NB4 (cell line): ENCODE measurements around the gene AOC3.
"Not testable (repeated sequence)": the region's sequence is repeated elsewhere in the genome, so short reads cannot be mapped to it uniquely, and the experiment has no call there.

ENCODE experiments used
- DNase-seq: peaks from one replicate; pipeline ENCODE4 v3.0.0; 2010; ENCODE audit warnings: low read depth
- H3K4me3 ChIP-seq: one replicate; pipeline ENCODE4 v1.5.1; 2011; ENCODE audit warnings: mild to moderate bottlenecking, low read depth, low read length, moderate library complexity
- CTCF ChIP-seq: IDR thresholded peaks from one replicate; pipeline ENCODE4 v1.5.1; 2012; ENCODE audit warnings: low read depth, low read length
- MAX ChIP-seq: IDR thresholded peaks from 2 replicates; pipeline ENCODE4 v1.6.1; 2011; ENCODE audit warnings: low read depth, low read length
- MYC ChIP-seq: IDR thresholded peaks from 2 replicates; pipeline ENCODE4 v1.6.1; 2011; ENCODE audit warnings: low read depth, low read length
- POLR2A ChIP-seq: IDR thresholded peaks from 2 replicates; pipeline ENCODE4 v1.6.1; 2011; ENCODE audit warnings: mild to moderate bottlenecking; ENCODE audit not compliant: insufficient read length; ENCODE audit errors: extremely low read depth

The AOC3 gene

GRCh38 chr17:42872251-42872965 is 21.4 kb downstream of the AOC3 start:
- H3K4me3 ChIP-seq: no peak overlapping the region
- TF ChIP-seq POLR2A: no peak
- no peak for TF ChIP-seq MAX
- no peak for TF ChIP-seq MYC
- no peak for TF ChIP-seq CTCF
- DNase-seq: no peak

- TF ChIP-seq CTCF (no peak), MAX (no peak), POLR2A (no peak), MYC (no peak)
- no peak overlapping the region for H3K4me3 ChIP-seq
- DNase-seq: no peak
Observed at GRCh38 chr17:42873315-42873714, 22.3 kb downstream of the AOC3 start.

GRCh38 chr17:42873932-42874695 is 23.1 kb downstream of the AOC3 start:
- not testable (repeated sequence) for DNase-seq, H3K4me3 ChIP-seq

- no peak for DNase-seq
- TF ChIP-seq MAX (no peak), MYC (no peak), CTCF (no peak), POLR2A (no peak)
- H3K4me3 ChIP-seq: no peak overlapping the region
Observed at GRCh38 chr17:42877037-42877436, 26.0 kb downstream of the AOC3 start.

GRCh38 chr17:42878123-42878880 is 27.3 kb downstream of the AOC3 start:
- no peak overlapping the region for H3K4me3 ChIP-seq
- TF ChIP-seq CTCF (no peak), MYC (no peak), POLR2A (no peak), MAX (no peak)
- DNase-seq: no peak

- DNase-seq: no peak
- TF ChIP-seq MAX (no peak), POLR2A (no peak), CTCF (no peak), MYC (no peak)
- no peak overlapping the region for H3K4me3 ChIP-seq
Observed at GRCh38 chr17:42878924-42879595, 28.1 kb downstream of the AOC3 start.
